Choroid plexus epithelial cell (primary cell): Measurements from ENCODE around the gene KDM7A.

ENCODE experiments used
- DNase-seq: peaks from one replicate; pipeline ENCODE4 v3.0.0-alpha.2; 2010; ENCODE audit warnings: low read depth
- H3K4me3 ChIP-seq: 2 replicates; pipeline ENCODE4 v1.5.1; 2011; ENCODE audit warnings: low read depth, mild to moderate bottlenecking, control low read depth, low read length, moderate library complexity
- TF ChIP-seq, protein P1 (sequence below): conservative IDR thresholded peaks from 2 replicates; pipeline ENCODE4 v1.5.1; 2011; ENCODE audit warnings: low read depth, mild to moderate bottlenecking, control low read depth, inconsistent platforms, low read length, moderate library complexity

The KDM7A gene, protein sequence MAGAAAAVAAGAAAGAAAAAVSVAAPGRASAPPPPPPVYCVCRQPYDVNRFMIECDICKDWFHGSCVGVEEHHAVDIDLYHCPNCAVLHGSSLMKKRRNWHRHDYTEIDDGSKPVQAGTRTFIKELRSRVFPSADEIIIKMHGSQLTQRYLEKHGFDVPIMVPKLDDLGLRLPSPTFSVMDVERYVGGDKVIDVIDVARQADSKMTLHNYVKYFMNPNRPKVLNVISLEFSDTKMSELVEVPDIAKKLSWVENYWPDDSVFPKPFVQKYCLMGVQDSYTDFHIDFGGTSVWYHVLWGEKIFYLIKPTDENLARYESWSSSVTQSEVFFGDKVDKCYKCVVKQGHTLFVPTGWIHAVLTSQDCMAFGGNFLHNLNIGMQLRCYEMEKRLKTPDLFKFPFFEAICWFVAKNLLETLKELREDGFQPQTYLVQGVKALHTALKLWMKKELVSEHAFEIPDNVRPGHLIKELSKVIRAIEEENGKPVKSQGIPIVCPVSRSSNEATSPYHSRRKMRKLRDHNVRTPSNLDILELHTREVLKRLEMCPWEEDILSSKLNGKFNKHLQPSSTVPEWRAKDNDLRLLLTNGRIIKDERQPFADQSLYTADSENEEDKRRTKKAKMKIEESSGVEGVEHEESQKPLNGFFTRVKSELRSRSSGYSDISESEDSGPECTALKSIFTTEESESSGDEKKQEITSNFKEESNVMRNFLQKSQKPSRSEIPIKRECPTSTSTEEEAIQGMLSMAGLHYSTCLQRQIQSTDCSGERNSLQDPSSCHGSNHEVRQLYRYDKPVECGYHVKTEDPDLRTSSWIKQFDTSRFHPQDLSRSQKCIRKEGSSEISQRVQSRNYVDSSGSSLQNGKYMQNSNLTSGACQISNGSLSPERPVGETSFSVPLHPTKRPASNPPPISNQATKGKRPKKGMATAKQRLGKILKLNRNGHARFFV

DNA sequence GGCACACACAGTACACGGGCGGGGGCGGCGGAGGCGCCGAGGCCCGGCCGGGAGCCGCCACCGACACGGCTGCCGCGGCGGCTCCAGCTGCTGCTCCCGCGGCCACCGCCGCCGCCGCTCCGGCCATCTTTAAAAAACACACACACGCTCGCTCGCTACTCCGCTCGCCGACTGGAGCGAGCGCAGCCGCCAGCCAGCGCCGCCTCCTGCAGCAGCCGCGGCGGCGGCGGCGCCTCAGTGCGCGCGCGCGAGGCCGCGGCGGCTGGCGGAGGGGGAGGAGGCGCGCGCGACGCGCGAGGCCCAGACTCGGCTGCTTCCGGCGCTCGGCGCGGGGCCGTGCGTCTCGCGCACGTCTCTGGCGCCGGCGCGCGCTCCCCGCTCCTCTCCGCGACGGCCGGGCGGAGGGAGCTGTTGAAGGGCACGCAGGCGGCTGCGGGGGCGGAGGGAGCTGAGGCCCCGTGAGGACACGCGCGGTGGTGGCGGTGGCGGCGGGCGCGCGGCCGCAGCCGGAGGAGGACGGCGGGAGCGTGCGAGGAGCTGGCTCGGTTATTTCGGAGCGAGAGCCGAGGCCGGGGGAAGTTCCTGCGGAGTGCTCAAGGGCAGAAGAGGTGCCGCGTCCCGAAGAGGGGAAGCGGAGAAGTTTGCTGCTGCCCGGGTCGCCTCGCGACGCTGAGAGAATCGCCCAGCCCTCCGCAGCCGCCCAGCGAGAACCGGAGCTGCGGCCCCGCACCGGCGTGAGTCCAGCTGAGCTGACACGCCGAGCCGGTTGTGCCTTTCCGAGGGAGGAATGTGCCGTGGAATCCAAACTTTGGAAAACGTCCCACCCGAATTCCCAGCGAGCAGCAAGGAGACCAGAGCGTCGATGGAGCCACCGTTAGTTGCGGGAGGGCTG is at the start of gene KDM7A:
TSS of gene KDM7A (minus strand) at position 173 of the 892 bp plus-strand sequence. CDS start at position 127, 46 bp downstream.
- TF ChIP-seq, protein P1, sequence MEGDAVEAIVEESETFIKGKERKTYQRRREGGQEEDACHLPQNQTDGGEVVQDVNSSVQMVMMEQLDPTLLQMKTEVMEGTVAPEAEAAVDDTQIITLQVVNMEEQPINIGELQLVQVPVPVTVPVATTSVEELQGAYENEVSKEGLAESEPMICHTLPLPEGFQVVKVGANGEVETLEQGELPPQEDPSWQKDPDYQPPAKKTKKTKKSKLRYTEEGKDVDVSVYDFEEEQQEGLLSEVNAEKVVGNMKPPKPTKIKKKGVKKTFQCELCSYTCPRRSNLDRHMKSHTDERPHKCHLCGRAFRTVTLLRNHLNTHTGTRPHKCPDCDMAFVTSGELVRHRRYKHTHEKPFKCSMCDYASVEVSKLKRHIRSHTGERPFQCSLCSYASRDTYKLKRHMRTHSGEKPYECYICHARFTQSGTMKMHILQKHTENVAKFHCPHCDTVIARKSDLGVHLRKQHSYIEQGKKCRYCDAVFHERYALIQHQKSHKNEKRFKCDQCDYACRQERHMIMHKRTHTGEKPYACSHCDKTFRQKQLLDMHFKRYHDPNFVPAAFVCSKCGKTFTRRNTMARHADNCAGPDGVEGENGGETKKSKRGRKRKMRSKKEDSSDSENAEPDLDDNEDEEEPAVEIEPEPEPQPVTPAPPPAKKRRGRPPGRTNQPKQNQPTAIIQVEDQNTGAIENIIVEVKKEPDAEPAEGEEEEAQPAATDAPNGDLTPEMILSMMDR: no peak
- H3K4me3 ChIP-seq: peak within 1 kb of the TSS; percentile 71
- peak; percentile 92 for DNase-seq

DNA sequence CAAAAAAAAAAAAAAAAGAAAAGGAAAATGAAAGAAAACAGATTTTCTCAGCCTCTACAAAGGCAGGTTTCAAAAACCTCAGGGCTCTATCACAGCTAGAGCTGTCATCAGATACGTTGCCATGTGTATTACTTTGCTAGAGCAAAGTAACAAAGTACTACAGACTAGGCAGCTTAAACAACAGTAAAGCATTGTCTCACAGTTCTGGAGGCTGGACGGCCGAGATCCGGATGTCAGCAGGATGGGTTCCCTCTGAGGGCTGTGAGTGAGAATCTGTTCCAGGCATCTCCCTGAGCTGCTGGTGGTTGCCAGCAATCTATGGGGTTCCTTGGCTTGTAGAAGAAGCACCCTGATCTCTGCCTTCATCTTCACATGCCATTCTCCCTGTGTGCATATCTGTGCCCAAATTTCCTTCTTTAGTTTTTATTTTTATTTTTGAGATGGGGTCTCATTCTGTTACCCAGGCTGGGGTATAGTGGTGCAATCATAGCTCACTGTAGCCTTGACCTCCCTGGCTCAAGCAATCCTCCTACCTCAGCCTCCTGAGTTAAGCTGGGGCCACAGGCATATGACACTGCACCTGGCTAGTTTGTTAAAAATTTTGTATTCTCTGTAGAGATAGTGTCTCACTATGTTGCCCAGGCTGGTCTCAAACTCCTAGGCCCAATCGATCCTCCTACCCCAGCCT is 48.9 kb upstream of the KDM7A start:
- TF ChIP-seq, protein P1: no peak
- H3K4me3 ChIP-seq: no peak overlapping the region
- peak; percentile 10 for DNase-seq

DNA sequence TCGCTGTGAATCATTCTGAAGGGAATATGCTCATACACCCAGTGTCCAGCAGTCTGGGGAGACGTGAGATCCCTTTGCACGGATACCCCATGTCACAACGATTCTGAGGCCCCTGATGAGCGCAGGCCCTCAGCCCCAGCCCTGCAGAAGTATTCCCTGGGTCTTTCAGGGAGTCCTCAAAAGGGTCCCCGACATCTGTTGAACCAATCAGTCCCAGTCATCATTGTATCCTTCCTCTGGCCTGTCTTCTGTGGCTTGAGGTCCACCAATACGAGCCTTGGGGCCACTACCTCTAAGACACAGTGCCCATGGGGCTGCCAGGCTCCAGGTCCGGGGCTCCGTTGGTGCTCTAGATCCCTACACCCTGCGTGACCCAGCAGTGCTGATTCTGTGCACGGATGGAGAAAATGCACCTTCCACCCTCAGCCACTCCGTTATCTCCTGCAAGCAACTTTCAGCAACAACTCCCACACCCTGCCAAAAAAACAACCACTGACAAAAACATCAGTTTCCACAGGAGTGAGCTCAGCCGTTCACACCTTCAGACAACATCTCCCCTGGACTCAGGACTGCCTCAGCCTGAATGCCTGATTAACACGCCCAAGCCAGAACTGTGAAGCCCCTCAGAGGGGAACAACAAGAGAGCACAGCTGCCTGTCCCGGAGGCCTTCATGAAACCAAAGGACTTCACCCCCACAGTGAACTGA is 46.9 kb upstream of the KDM7A start:
- DNase-seq: no peak

DNA sequence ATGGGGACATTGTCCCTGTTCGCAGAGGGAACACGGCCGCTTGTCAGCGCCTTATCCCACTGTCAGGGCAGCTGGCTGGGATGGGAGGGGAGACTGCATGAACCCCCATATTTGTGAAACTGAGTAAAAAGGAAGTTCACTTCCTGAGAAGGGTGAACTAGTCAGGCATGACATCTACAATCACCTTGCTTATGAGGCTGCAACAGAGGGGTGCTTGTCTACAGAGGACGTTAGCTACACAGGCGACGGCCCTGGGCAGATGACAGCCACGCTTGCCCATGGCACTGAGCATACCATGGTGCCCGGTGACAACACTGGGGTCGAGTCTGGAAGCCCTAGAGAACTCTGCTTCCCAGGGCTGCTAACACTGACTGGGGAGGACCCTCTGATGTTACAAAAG is 46.0 kb upstream of the KDM7A start:
- no peak overlapping the region for H3K4me3 ChIP-seq
- TF ChIP-seq, protein P1: no peak
- no peak for DNase-seq

More for the DNA sequence above, 46.9 kb upstream of the KDM7A start:
- no peak overlapping the region for H3K4me3 ChIP-seq
- TF ChIP-seq, protein P1: no peak

DNA sequence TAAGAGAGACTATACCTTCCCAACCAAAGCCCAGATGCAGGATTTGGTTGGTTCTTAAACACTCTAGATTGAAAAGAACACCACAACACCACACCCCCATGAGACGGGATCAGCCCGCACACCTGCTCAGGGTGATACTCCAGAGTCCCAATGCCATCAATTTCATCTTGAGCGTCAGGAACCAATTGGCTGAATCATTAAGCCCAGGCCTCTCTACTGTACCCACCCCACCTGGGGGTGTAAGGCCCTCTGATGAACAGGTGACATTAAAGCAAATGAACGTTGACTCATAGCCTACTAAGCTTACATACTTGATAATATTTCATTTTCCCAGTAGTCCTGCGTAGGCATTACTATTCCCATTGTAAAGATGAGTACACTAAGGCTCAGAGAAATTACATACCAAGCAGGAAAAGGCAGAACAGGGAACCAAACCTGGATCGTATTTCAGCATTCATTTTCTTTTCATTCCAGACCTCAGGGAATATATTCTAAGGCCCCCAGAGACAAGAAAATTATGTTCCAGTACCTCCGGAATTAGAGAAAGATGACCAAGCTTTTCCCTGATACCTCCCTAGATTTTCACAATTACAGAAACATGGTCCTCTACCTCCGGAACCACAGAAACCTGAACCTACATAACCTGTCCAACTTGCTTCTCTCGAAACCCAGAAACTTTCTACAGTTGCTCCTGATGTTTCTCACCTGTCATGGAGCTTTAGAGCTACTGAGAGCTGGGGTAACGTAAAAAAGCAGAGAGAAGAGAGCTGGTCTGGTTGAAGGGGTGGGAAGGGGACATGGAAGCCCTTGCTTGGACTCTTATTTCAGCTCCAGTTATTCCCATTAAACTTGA is 43.1 kb upstream of the KDM7A start:
- no peak for DNase-seq
- TF ChIP-seq, protein P1: no peak

More for the DNA sequence above, 43.1 kb upstream of the KDM7A start:
- no peak overlapping the region for H3K4me3 ChIP-seq
